Sigmoid colon (tissue), 7 donors: ENCODE measurements around the gene RABGAP1. TPM values are rescaled to one million over a fixed set of nuclear protein-coding genes. Genes with fewer than 3 reads are reported as not detected.

ENCODE experiments used
- DNase-seq: peaks from one replicate; pipeline ENCODE4 v3.0.0-alpha.2; 2019
- H3K27ac ChIP-seq, 4 donors: fragments of 200-600 bp; sonication (generic); one replicate each; pipeline ENCODE4 v1.5.1; 2016 to 2019; ENCODE audit warnings: mild to moderate bottlenecking in 1 of 4
- H3K27me3 ChIP-seq, 3 donors: fragments of 200-600 bp; sonication (generic); one replicate each; pipeline ENCODE4 v1.5.1; 2019; ENCODE audit warnings: mild to moderate bottlenecking in 1 of 3
- H3K36me3 ChIP-seq, 4 donors: fragments of 200-600 bp; sonication (generic); one replicate each; pipeline ENCODE4 v1.5.1; 2016 to 2019
- H3K4me1 ChIP-seq, 4 donors: fragments of 200-600 bp; sonication (generic); one replicate each; pipeline ENCODE4 v1.5.1; 2017 to 2019
- H3K4me3 ChIP-seq, 4 donors: fragments of 200-600 bp; sonication (generic); one replicate each; pipeline ENCODE4 v1.5.1; 2017 to 2019; ENCODE audit warnings: mild to moderate bottlenecking in 2 of 4, moderate library complexity in 1 of 4
- H3K9me3 ChIP-seq, 4 donors: fragments of 200-600 bp in 3 of 4; sonication (generic) in 3 of 4; one replicate each; pipeline versions ENCODE4 v1.5.1 to v1.6.1; 2013 to 2019
- EP300 ChIP-seq, 4 donors: sonication (generic); formaldehyde crosslinking; IDR thresholded peaks; one replicate each; pipeline ENCODE4 v1.6.1; 2017; ENCODE audit warnings: antibody characterized with exemption in 4 of 4
- POLR2A ChIP-seq, 2 donors: fragments of 450-650 bp; IDR thresholded peaks; one replicate each; pipeline ENCODE4 v1.6.1; 2016; ENCODE audit warnings: antibody characterized with exemption in 2 of 2, mild to moderate bottlenecking in 2 of 2, moderate library complexity in 2 of 2
- POLR2AphosphoS5 ChIP-seq, 4 donors: sonication (generic); formaldehyde crosslinking; IDR thresholded peaks; one replicate each; pipeline ENCODE4 v1.6.1; 2017; ENCODE audit warnings: antibody characterized with exemption in 4 of 4
- WGBS, 2 donors: extraction: QIAGEN DNeasy Blood & Tissue Kit; methylation state at CpG; one replicate each; pipeline ENCODE4 v1.1.7; 2013; 5-methylcytosine and 5-hydroxymethylcytosine counted together
- intact Hi-C: fragments of 100-400 bp; cut with DNase I; formaldehyde crosslinking; loops from one replicate; pipeline ENCODE4 v1.15.1; 2023
- polyA plus RNA-seq, 3 donors: library from polyadenylated mRNA; stranded (reverse); fragments of 200-250 nt; gene quantifications; one replicate each; pipeline ENCODE4 v1.2.3, GENCODE V29; 2013
- total RNA-seq, 4 donors: library from RNA; depleted of rRNA; stranded (reverse); fragments of >200 nt; gene quantifications; one replicate each; pipeline ENCODE4 v1.1.0, GENCODE V29; 2016
- TF ChIP-seq, protein P1 (sequence below), 4 experiments: fragments of 450-650 bp in 3 of 4; fragments of 200-600 bp in 1 of 4; IDR thresholded peaks; one replicate each; pipeline ENCODE4 v1.5.1; 2016 to 2019; ENCODE audit warnings: antibody characterized with exemption in 4 of 4, mild to moderate bottlenecking in 3 of 4, moderate library complexity in 2 of 4
- donor health status: healthy with polysubstance abuse.
- donor health status: Bipolar disorder and iron deficiency.
- donor health status: healthy.

The RABGAP1 gene
- total and polyA plus RNA-seq, 7 donors = 12.5 to 110 (median 90.6) TPM

DNA sequence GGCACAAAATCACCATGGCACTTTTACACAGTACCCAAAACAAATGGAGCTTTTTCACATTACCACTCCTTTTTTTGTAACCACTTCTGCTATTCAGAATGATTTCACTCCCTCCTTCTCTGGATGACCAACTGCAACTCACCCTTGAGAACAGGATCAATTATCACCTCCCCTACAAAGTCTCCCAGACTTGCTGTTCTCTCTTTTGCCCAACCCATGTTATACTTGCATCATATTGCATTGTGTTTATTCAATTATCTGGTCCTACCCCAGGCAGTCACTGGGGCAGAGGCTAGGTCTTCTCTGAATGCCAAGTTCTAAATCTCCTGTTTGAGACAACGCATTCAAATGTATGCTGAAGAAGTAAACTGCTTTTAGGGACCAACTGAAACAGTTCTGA lies 188.6 kb downstream of the RABGAP1 start:
- Histone ChIP-seq H3K4me1 (no peaks in the 10 kb centered on the region), H3K9me3 (no peaks in the 10 kb centered on the region), H3K4me3 (no peak overlapping the region), H3K36me3 (peaks cover 0 to 37% (median 0%) of the 10 kb centered on the region in 4 donors), H3K27ac (no peak overlapping the region), H3K27me3 (no peaks in the 10 kb centered on the region)
- no peak for TF ChIP-seq POLR2AphosphoS5 (IDR thresholded peaks at IDR 0.05)
- TF ChIP-seq, protein P1, sequence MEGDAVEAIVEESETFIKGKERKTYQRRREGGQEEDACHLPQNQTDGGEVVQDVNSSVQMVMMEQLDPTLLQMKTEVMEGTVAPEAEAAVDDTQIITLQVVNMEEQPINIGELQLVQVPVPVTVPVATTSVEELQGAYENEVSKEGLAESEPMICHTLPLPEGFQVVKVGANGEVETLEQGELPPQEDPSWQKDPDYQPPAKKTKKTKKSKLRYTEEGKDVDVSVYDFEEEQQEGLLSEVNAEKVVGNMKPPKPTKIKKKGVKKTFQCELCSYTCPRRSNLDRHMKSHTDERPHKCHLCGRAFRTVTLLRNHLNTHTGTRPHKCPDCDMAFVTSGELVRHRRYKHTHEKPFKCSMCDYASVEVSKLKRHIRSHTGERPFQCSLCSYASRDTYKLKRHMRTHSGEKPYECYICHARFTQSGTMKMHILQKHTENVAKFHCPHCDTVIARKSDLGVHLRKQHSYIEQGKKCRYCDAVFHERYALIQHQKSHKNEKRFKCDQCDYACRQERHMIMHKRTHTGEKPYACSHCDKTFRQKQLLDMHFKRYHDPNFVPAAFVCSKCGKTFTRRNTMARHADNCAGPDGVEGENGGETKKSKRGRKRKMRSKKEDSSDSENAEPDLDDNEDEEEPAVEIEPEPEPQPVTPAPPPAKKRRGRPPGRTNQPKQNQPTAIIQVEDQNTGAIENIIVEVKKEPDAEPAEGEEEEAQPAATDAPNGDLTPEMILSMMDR (IDR thresholded peaks at IDR 0.05) = no peak
- WGBS, 2 donors = 99% methylated on average over 1 of the region's 1 CpG
- no peak for DNase-seq
- intact Hi-C loops = no loop called here

DNA sequence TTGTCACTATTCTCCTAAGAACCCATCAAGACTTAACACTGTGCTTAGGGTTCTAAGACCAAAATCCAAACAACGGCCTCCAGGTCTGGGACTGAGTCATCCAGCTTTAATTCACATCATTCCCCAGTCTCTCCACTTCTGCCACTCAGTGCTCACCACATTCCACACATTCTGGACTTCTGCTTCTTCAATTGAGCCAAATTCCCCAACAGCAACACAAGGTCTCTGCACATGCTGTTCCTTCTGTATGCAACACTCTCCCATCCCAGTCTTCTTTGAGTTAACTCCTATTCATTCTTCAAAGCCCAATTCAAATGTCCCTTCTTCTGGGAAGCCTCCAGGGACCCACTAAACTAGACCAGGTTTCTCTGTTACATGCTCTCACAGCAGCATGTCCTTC lies 190.4 kb downstream of the RABGAP1 start:
- Histone ChIP-seq H3K9me3 (no peaks in the 10 kb centered on the region), H3K27ac (no peak overlapping the region), H3K36me3 (peaks cover 0 to 51% (median 0%) of the 10 kb centered on the region in 4 donors), H3K4me3 (no peak overlapping the region), H3K4me1 (no peaks in the 10 kb centered on the region), H3K27me3 (no peaks in the 10 kb centered on the region)
- WGBS, 2 donors = 87 to 95% methylated on average over 1 of the region's 1 CpG
- no peak for DNase-seq
- TF ChIP-seq, protein P1 (IDR thresholded peaks at IDR 0.05) = no peak
- no peak for TF ChIP-seq POLR2AphosphoS5 (IDR thresholded peaks at IDR 0.05)
- no peak for TF ChIP-seq POLR2A (IDR thresholded peaks at IDR 0.05)
- TF ChIP-seq EP300 (IDR thresholded peaks at IDR 0.05) = no peak
- intact Hi-C loops = no loop called here

DNA sequence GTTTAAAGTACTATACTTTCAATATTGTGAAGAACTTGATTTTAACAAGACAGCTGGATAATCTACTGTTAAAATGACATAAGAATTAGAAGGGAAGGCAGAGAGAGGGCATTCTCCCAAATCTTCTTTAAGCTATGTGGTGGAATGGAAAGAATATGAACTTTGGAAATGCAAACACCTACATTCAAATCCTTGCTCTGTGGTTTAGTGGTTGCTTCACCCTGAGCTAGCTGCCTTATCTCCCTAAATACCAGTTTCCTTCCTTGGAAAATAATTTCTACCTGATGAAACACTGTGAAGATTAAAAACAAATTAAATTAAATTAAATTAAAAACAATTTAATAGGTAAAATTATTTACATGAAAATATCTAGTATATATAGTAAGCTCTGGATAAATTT lies 191.2 kb downstream of the RABGAP1 start:
- Histone ChIP-seq H3K27ac (no peak overlapping the region), H3K4me3 (no peak overlapping the region), H3K9me3 (no peaks in the 10 kb centered on the region), H3K36me3 (peaks cover 0 to 50% (median 0%) of the 10 kb centered on the region in 4 donors), H3K4me1 (no peaks in the 10 kb centered on the region), H3K27me3 (no peaks in the 10 kb centered on the region)
- no peak for DNase-seq
- TF ChIP-seq, protein P1 (IDR thresholded peaks at IDR 0.05) = no peak
- TF ChIP-seq EP300 (IDR thresholded peaks at IDR 0.05) (no peak), POLR2AphosphoS5 (IDR thresholded peaks at IDR 0.05) (no peak), POLR2A (IDR thresholded peaks at IDR 0.05) (no peak)
- intact Hi-C loops = no loop called here

DNA sequence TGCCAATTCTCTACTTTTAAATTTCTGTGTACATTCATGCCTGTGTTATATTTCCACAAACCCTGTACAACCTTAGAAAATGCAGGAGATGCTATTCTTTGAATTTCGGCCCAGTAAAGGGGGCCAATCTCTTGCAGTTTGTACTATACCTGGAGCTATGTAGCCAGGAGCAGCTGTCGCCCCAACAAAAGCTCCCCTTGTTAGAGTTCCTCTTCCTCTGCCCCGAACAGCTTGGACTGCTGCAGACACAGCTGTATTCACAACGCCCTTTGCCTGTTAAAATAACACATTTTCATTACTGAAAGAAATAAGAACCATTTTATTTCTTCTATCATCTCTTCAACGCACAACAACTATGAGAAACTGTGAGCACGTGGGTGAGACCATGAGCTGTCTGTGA lies 191.9 kb downstream of the RABGAP1 start:
- H3K9me3 ChIP-seq = no peaks in the 10 kb centered on the region
- TF ChIP-seq POLR2AphosphoS5 (IDR thresholded peaks at IDR 0.05) (no peak), POLR2A (IDR thresholded peaks at IDR 0.05) (no peak), EP300 (IDR thresholded peaks at IDR 0.05) (no peak)
- TF ChIP-seq, protein P1 (IDR thresholded peaks at IDR 0.05) = no peak
- no peak overlapping the region for H3K27ac ChIP-seq
- 91 to 93% methylated on average over 6 of the region's 6 CpGs for WGBS, 2 donors
- no peaks in the 10 kb centered on the region for H3K4me1 ChIP-seq
- DNase-seq = no peak
- H3K27me3 ChIP-seq = no peaks in the 10 kb centered on the region
- no peak overlapping the region for H3K4me3 ChIP-seq
- intact Hi-C loops = no loop called here
- H3K36me3 ChIP-seq = peaks cover 0 to 44% (median 0%) of the 10 kb centered on the region in 4 donors

DNA sequence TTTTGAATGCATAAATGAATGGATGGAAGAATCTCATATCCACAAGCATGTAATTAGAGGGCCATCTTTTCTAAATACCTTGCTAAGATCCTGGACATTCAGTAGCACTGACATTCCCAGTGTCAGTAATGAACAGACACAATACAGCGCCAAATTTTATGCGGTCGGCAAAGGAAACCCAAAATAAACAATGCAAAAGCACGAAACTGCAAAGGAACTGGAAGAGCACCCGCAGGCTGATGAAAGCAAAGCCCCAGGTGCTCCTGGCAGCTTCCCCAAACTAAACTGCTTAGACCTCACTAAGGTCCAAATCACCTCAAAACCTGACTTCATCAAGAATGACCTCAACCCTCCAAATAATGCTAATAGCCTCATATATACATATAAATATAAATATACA lies 194.6 kb downstream of the RABGAP1 start:
- TF ChIP-seq POLR2A (IDR thresholded peaks at IDR 0.05) (no peak), EP300 (IDR thresholded peaks at IDR 0.05) (no peak), POLR2AphosphoS5 (IDR thresholded peaks at IDR 0.05) (no peak)
- TF ChIP-seq, protein P1 (IDR thresholded peaks at IDR 0.05) = no peak
- H3K27ac ChIP-seq = no peak overlapping the region
- peaks cover 0 to 35% (median 0%) of the 10 kb centered on the region in 4 donors for H3K36me3 ChIP-seq
- H3K27me3 ChIP-seq = no peaks in the 10 kb centered on the region
- no peak for DNase-seq
- H3K4me1 ChIP-seq = no peaks in the 10 kb centered on the region
- intact Hi-C loops = no loop called here
- WGBS, 2 donors = 91 to 95% methylated on average over 5 of the region's 5 CpGs
- no peaks in the 10 kb centered on the region for H3K9me3 ChIP-seq
- no peak overlapping the region for H3K4me3 ChIP-seq
